ENCODE results near the gene MRPL49.
A peak's percentile ranks its signal among the peaks of the same experiment; 100 is the strongest.
"Not testable (repeated sequence)": the region's sequence is repeated elsewhere in the genome, so short reads cannot be mapped to it uniquely, and the experiment has no call there.

The MRPL49 gene

GRCh38 chr11:65118097-65118837 is 3.9 kb upstream of the MRPL49 start:
- no peak overlapping the region for H3K23ac ChIP-seq (ENCODE audit: low read depth, low read length, poor library complexity)
- H3K9ac ChIP-seq (ENCODE audit: low read depth, low read length, poor library complexity): no peak overlapping the region
- H3K4me1 ChIP-seq (ENCODE audit: control insufficient read depth in 2 of 2, insufficient read depth in 1 of 2, low read depth in 1 of 2, low read length in 2 of 2): peaks cover 6 to 17% of the 10 kb centered on the region in 2 donors
- H2BK12ac ChIP-seq (ENCODE audit: low read length): no peak overlapping the region
- no peak overlapping the region for H2AFZ ChIP-seq (ENCODE audit: low read length)
- H2BK5ac ChIP-seq (ENCODE audit: low read length): no peak overlapping the region
- H3K9me3 ChIP-seq (replicated peaks in 1 of 2; ENCODE audit: control insufficient read depth in 2 of 2, insufficient read depth in 1 of 2, low read depth in 1 of 2, low read length in 2 of 2): no peaks in the 10 kb centered on the region
- H3K79me1 ChIP-seq (ENCODE audit: low read depth, low read length): peaks cover 12% of the 10 kb centered on the region
- no peak overlapping the region for H2AK5ac ChIP-seq (ENCODE audit: low read depth, low read length)
- no peak overlapping the region for H2BK15ac ChIP-seq (ENCODE audit: low read length)
- no peak overlapping the region for H3K4ac ChIP-seq (ENCODE audit: low read length)
- H3K18ac ChIP-seq (ENCODE audit: low read length): no peak overlapping the region
- no peak for DNase-seq (ENCODE audit: low spot score)
- WGBS, 2 donors (ENCODE audit: extremely low coverage in 2 of 2, insufficient read length in 2 of 2, insufficient replicate concordance in 1 of 2): no CpG with 5 or more reads among the region's 18 CpGs
- H4K91ac ChIP-seq (ENCODE audit: low read depth, low read length, poor library complexity): no peak overlapping the region
- H3K36me3 ChIP-seq (replicated peaks in 1 of 2; ENCODE audit: control insufficient read depth in 2 of 2, insufficient read depth in 2 of 2, low read length in 2 of 2): peaks cover 19 to 67% of the 10 kb centered on the region in 2 donors
- no peak overlapping the region for H3K4me2 ChIP-seq (ENCODE audit: insufficient read depth, low read length, poor library complexity, severe bottlenecking)
- no peak overlapping the region for H2BK120ac ChIP-seq (ENCODE audit: low read depth, low read length)
- no peaks in the 10 kb centered on the region for H3K27me3 ChIP-seq (ENCODE audit: control insufficient read depth in 3 of 3, insufficient read depth in 3 of 3, low read depth in 1 of 3, low read length in 3 of 3)
- no peak overlapping the region for H3K14ac ChIP-seq (ENCODE audit: low read length)
- H3K4me3 ChIP-seq (ENCODE audit: low read length in 2 of 2): no peak overlapping the region
- H3K27ac ChIP-seq (replicated peaks; ENCODE audit: low read length): no peak overlapping the region
- no peak overlapping the region for H4K8ac ChIP-seq (ENCODE audit: low read depth, low read length)

GRCh38 chr11:65118891-65119669 is 3.0 kb upstream of the MRPL49 start:
- Histone ChIP-seq H3K4me1 (ENCODE audit: control insufficient read depth in 2 of 2, insufficient read depth in 1 of 2, low read depth in 1 of 2, low read length in 2 of 2) (peaks cover 6 to 14% of the 10 kb centered on the region in 2 donors), H3K79me1 (ENCODE audit: low read depth, low read length) (peaks cover 12% of the 10 kb centered on the region), H3K36me3 (replicated peaks in 1 of 2; ENCODE audit: control insufficient read depth in 2 of 2, insufficient read depth in 2 of 2, low read length in 2 of 2) (peaks cover 19 to 64% of the 10 kb centered on the region in 2 donors)
- H3K14ac ChIP-seq (ENCODE audit: low read length); H3K9ac ChIP-seq (ENCODE audit: low read depth, low read length, poor library complexity); H3K23ac ChIP-seq (ENCODE audit: low read depth, low read length, poor library complexity); H2AFZ ChIP-seq (ENCODE audit: low read length); H2BK15ac ChIP-seq (ENCODE audit: low read length); H3K4me2 ChIP-seq (ENCODE audit: insufficient read depth, low read length, poor library complexity, severe bottlenecking); H3K4me3 ChIP-seq (ENCODE audit: low read length in 2 of 2); H4K8ac ChIP-seq (ENCODE audit: low read depth, low read length); H4K91ac ChIP-seq (ENCODE audit: low read depth, low read length, poor library complexity); H3K27me3 ChIP-seq (ENCODE audit: control insufficient read depth in 3 of 3, insufficient read depth in 3 of 3, low read depth in 1 of 3, low read length in 3 of 3); H2BK120ac ChIP-seq (ENCODE audit: low read depth, low read length); H2BK12ac ChIP-seq (ENCODE audit: low read length); DNase-seq (ENCODE audit: low spot score); H3K4ac ChIP-seq (ENCODE audit: low read length); H3K18ac ChIP-seq (ENCODE audit: low read length); H3K9me3 ChIP-seq (replicated peaks in 1 of 2; ENCODE audit: control insufficient read depth in 2 of 2, insufficient read depth in 1 of 2, low read depth in 1 of 2, low read length in 2 of 2); H2BK5ac ChIP-seq (ENCODE audit: low read length); H3K27ac ChIP-seq (replicated peaks; ENCODE audit: low read length); H2AK5ac ChIP-seq (ENCODE audit: low read depth, low read length): not testable (repeated sequence)
- WGBS, 2 donors (ENCODE audit: extremely low coverage in 2 of 2, insufficient read length in 2 of 2, insufficient replicate concordance in 1 of 2): no CpG with 5 or more reads among the region's 18 CpGs

- Histone ChIP-seq H3K4me1 (ENCODE audit: control insufficient read depth in 2 of 2, insufficient read depth in 1 of 2, low read depth in 1 of 2, low read length in 2 of 2) (peaks cover 6 to 14% of the 10 kb centered on the region in 2 donors), H2BK12ac (ENCODE audit: low read length) (no peak overlapping the region), H4K91ac (ENCODE audit: low read depth, low read length, poor library complexity) (no peak overlapping the region), H3K79me1 (ENCODE audit: low read depth, low read length) (peaks cover 14% of the 10 kb centered on the region), H3K27me3 (ENCODE audit: control insufficient read depth in 3 of 3, insufficient read depth in 3 of 3, low read depth in 1 of 3, low read length in 3 of 3) (no peaks in the 10 kb centered on the region), H3K4me2 (ENCODE audit: insufficient read depth, low read length, poor library complexity, severe bottlenecking) (no peak overlapping the region), H3K27ac (replicated peaks; ENCODE audit: low read length) (no peak overlapping the region), H3K14ac (ENCODE audit: low read length) (no peak overlapping the region), H2BK120ac (ENCODE audit: low read depth, low read length) (no peak overlapping the region), H3K36me3 (replicated peaks in 1 of 2; ENCODE audit: control insufficient read depth in 2 of 2, insufficient read depth in 2 of 2, low read length in 2 of 2) (peaks cover 19 to 64% of the 10 kb centered on the region in 2 donors), H2BK5ac (ENCODE audit: low read length) (no peak overlapping the region), H3K9ac (ENCODE audit: low read depth, low read length, poor library complexity) (no peak overlapping the region), H3K4ac (ENCODE audit: low read length) (no peak overlapping the region), H3K4me3 (ENCODE audit: low read length in 2 of 2) (no peak overlapping the region), H3K9me3 (replicated peaks in 1 of 2; ENCODE audit: control insufficient read depth in 2 of 2, insufficient read depth in 1 of 2, low read depth in 1 of 2, low read length in 2 of 2) (no peaks in the 10 kb centered on the region), H2AFZ (ENCODE audit: low read length) (no peak overlapping the region), H2BK15ac (ENCODE audit: low read length) (no peak overlapping the region), H3K23ac (ENCODE audit: low read depth, low read length, poor library complexity) (no peak overlapping the region), H4K8ac (ENCODE audit: low read depth, low read length) (no peak overlapping the region), H2AK5ac (ENCODE audit: low read depth, low read length) (no peak overlapping the region), H3K18ac (ENCODE audit: low read length) (no peak overlapping the region)
- no peak for DNase-seq (ENCODE audit: low spot score)
Observed at GRCh38 chr11:65119670-65119995, 2.5 kb upstream of the MRPL49 start.

GRCh38 chr11:65120831-65121230 is 1.3 kb upstream of the MRPL49 start:
- H4K8ac ChIP-seq (ENCODE audit: low read depth, low read length): no peak overlapping the region
- H3K18ac ChIP-seq (ENCODE audit: low read length): no peak overlapping the region
- no peak overlapping the region for H3K4ac ChIP-seq (ENCODE audit: low read length)
- no peak overlapping the region for H4K91ac ChIP-seq (ENCODE audit: low read depth, low read length, poor library complexity)
- H3K14ac ChIP-seq (ENCODE audit: low read length): no peak overlapping the region
- no peaks in the 10 kb centered on the region for H3K27me3 ChIP-seq (ENCODE audit: control insufficient read depth in 3 of 3, insufficient read depth in 3 of 3, low read depth in 1 of 3, low read length in 3 of 3)
- peaks cover 6 to 14% of the 10 kb centered on the region in 2 donors for H3K4me1 ChIP-seq (ENCODE audit: control insufficient read depth in 2 of 2, insufficient read depth in 1 of 2, low read depth in 1 of 2, low read length in 2 of 2)
- no peak overlapping the region for H3K9ac ChIP-seq (ENCODE audit: low read depth, low read length, poor library complexity)
- peaks cover 12% of the 10 kb centered on the region for H3K79me1 ChIP-seq (ENCODE audit: low read depth, low read length)
- no peak overlapping the region for H2BK12ac ChIP-seq (ENCODE audit: low read length)
- H3K27ac ChIP-seq (replicated peaks; ENCODE audit: low read length): no peak overlapping the region
- no peak for DNase-seq (ENCODE audit: low spot score)
- H3K4me3 ChIP-seq (ENCODE audit: low read length in 2 of 2): peak overlapping the region in 1 of 2 donors; percentile 73
- no peak overlapping the region for H2BK15ac ChIP-seq (ENCODE audit: low read length)
- H3K4me2 ChIP-seq (ENCODE audit: insufficient read depth, low read length, poor library complexity, severe bottlenecking): no peak overlapping the region
- no peak overlapping the region for H2AFZ ChIP-seq (ENCODE audit: low read length)
- H2BK120ac ChIP-seq (ENCODE audit: low read depth, low read length): no peak overlapping the region
- H2BK5ac ChIP-seq (ENCODE audit: low read length): no peak overlapping the region
- H3K23ac ChIP-seq (ENCODE audit: low read depth, low read length, poor library complexity): no peak overlapping the region
- WGBS, 2 donors (ENCODE audit: extremely low coverage in 2 of 2, insufficient read length in 2 of 2, insufficient replicate concordance in 1 of 2): no CpG with 5 or more reads among the region's 3 CpGs
- H3K9me3 ChIP-seq (replicated peaks in 1 of 2; ENCODE audit: control insufficient read depth in 2 of 2, insufficient read depth in 1 of 2, low read depth in 1 of 2, low read length in 2 of 2): no peaks in the 10 kb centered on the region
- H2AK5ac ChIP-seq (ENCODE audit: low read depth, low read length): no peak overlapping the region
- peaks cover 23 to 64% of the 10 kb centered on the region in 2 donors for H3K36me3 ChIP-seq (replicated peaks in 1 of 2; ENCODE audit: control insufficient read depth in 2 of 2, insufficient read depth in 2 of 2, low read length in 2 of 2)
